HG02973 (cell line): ENCODE data around the gene PTK6.

Source experiments
- ATAC-seq: cut with Tn5 transposase; IDR thresholded peaks from one replicate; pipeline ENCODE4 v1.9.1; 2021; ENCODE audit warnings: moderate library complexity; ENCODE audit not compliant: unreplicated experiment

PTK6 gene

DNA sequence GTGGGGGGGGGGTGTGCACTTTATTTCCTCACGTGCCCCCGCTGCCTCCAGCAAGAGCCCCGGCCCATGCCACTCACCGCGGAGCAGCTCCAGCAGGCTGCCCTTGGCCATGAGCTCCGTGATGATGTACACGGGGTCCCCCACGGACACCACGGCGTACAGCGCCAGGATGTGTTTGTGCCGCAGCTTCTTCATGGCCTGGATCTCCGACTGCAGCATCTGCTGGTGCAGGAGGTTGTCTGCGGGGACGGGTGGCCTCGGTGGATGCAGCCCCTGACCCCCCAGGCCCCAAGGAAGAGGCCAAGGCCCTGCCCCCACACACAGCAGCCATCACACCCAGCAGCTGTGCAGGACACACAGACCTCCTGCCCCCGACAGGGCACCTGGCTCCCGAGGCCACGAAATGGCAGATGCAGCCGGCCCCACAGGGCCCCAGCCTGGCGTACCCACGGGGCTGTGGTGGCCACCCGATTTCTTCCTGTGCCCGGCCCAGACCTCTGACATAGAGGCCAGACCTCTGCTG, 4.7 kb downstream of the PTK6 start:
- ATAC-seq: no peak

DNA sequence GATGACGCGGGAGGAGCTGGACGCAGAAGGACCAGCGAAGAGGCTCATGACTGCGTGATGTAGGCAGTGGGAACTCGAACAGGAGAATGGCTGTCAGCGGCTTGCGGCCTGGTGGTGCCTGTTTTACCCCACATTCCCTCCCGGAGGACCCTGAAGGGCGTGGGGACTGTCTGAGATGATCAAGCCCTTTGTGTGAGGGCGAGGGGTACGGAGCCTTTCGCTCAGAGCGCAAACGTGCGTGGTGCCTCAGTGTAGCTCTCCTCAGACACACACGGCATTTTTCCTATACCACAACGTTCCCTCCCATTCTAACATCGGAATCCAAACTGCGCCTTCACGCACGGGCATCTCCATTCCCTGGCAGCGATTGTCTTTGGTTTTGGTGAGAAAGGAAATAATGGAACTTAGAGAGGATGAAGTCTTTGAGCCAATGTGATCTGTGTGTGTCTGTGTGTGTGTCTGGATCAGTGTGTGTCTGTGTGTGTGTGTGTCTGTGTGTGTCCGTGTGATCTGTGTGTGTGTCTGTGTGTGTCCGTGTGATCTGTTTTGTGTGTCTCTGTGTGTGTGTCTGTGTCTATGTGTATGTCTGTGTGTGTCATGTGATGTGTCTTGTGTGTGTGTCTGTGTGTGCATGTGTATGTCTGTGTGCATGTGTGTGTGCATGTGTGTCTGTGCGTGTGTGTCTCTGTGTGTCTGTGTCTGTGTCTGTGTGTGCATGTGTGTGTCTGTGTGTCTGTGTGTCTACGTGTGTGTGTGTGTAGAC, 5.3 kb downstream of the PTK6 start:
- ATAC-seq: no peak

DNA sequence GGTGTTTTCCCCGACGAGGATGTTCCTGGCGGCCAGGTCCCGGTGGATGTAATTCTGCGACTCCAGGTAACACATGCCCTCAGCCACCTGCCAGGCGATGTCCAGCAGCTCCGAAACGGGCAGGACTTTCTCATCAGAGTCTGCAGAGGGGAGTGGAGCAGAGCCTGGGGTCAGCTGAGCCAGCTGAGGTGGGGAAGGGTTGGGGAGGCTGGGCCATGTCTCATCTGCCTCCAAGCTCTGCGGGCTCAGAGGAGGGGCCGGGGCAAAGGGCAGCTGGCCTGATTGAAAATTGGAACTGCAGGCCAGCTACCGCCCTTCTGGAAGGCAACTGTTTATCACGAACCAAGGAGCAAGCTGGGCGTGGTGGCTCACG, 6.4 kb downstream of the PTK6 start:
- ATAC-seq: no peak

DNA sequence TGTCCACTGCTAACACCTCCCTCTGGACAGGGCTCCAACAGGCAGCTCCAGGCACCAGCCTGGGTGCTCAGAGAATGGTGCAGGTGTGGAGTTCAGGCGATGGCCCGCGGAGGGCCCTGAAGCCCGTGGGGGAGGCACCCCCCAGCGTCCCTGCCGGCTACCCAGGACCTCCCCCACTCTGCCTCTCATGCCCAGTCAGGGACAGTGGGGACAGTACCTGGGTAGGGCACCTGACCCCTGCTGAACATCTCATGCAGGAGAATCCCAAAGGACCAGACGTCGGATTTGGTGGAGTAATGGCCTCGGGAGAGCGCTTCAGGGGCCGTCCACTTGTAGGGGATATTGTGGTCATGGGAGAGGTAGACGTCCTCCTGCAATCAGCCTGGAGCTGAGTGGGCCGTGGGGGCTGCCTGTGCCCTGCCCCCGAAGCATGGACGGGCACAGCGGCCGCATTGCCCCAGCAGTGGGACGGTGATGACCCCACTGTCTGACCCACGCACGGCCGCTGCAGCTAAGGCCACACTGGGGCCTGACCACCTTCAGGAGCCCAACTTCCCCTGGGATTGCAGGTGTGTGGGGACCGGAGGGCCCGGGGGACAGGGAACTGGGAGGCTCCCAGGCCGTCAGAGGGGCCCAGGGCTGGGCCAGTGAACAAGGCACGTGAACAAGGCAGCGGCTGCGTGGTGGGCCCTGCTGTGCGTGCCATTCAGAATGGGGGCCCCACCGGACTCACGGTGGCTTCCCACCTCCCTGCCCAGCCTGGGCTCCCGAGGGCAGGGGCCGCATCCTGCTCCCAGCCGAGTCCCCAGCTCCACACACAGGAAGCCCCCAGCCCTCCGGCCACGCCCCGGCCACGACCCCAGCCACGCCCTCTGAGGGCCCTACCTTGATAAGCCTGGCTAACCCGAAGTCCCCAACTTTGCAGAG, 7.1 kb downstream of the PTK6 start:
- no peak for ATAC-seq

DNA sequence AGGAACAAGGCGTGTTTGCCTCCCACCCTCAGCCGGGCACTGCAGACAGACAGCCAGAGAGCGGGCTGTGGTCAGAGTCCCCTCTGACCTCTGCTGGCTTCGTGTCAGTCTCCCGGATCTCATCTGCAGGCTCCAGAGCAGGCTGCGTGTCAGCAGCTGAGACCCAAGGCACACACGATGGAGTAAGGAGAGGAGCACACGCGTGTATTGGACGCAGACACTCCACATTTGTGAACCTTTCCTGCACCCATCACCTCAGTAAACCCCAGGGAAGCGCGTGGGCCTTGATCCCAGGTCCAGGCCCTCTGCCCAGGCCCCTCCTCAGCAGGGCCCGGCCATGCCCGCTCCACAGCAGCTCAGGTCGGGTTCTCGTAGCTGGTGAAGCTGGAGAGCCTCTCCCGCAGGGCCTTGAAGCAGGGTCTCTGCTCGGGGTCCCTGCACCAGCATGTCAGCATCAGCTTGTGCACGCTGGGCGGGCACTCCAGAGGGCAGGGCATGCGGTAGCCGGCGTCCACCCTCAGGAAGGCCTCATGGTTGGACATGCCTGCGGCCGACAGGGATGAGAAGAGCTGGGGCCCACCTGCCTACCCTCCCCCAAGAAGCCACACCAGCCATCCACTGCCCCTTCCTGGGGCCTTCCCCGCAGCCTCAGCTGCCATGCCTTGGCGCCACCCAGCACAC, 7.9 kb downstream of the PTK6 start:
- no peak for ATAC-seq

DNA sequence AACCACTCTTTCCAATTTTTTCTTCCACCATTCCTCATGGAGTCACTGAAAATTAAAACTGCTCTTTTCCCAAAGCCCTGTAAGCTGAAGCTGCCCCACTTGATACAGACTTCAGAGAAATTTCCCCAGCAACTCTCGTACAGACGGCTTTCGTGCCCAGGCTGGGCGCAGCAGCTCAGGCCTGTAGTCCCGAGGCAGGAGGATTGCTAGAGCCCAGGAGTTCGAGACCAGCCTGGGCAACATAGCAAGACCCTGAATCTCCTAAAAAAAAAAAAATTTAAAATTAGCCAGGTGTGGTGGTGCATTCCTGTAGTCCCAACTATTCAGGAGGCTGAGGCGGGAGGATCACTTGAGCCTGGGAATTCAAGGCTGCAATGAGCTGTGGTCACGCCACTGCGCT, 10.0 kb downstream of the PTK6 start:
- ATAC-seq: no peak

DNA sequence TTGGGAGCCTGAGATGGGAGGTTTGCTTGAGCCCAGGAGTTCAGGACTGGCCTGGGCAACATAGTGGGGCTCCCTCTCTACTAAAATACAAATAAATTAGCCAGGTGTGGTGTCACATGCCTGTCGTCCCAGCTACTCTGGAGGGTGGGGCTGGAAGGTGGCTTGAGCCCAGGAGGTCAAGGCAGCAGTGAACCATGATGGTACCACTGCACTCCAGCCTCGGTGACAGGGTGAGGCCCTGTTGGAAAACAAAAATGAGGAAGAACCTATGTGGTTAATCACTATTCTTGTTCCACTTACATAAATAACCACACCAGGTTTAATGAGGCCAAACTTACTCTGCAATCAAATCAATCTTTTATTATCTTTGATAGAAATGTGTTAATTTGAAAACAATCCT, 11.2 kb downstream of the PTK6 start:
- no peak for ATAC-seq

DNA sequence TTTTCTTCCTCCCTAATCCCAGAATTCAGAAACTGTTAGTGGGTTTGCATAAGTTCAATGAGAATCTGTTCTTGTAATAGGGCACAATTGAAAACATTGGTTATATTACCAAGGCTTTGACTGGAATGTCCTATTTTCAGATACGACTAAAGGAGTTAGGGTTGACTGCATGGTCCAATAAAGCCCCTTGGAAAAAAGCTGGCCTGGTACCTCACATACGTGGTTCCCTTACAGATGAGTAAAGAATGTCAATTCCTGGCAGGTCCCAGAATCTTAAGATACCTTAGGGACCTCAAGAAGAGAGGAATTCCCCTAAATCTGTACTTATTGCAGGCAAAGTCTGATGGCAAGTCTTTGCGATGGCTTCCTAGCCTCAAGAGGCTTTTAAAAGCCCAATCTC, 12.0 kb downstream of the PTK6 start:
- no peak for ATAC-seq

DNA sequence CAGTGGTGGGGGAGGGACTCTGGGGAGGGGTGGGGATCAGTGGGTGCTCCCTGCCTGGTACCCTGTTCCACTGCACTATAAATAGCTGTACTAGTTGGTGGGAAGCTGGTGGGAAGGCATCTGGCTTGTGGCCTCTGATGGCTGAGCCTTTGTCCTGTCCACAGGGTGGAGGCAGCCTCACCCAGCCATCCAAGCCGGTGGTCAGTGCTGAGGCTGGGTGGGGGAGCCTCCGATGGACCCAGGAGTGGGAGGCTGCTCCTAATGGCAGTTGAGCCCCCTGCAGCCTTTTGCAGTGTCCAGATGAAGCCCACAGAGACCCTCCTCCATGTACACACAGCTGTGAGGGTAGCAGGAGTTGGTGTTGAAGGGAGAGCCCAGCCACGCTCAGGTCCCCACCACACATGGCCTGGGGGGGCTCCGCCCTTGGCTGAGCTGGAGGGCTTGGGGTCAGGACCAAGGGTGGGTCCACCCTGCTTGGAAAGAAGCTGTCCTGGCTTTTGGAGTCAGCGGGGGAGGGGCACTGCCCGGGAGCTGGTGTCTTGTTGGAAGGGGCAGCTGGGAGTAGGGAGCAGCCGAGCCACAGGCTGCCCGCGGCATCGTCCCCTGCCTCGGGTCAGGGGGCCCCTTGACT, 14.1 kb downstream of the PTK6 start:
- ATAC-seq: no peak

DNA sequence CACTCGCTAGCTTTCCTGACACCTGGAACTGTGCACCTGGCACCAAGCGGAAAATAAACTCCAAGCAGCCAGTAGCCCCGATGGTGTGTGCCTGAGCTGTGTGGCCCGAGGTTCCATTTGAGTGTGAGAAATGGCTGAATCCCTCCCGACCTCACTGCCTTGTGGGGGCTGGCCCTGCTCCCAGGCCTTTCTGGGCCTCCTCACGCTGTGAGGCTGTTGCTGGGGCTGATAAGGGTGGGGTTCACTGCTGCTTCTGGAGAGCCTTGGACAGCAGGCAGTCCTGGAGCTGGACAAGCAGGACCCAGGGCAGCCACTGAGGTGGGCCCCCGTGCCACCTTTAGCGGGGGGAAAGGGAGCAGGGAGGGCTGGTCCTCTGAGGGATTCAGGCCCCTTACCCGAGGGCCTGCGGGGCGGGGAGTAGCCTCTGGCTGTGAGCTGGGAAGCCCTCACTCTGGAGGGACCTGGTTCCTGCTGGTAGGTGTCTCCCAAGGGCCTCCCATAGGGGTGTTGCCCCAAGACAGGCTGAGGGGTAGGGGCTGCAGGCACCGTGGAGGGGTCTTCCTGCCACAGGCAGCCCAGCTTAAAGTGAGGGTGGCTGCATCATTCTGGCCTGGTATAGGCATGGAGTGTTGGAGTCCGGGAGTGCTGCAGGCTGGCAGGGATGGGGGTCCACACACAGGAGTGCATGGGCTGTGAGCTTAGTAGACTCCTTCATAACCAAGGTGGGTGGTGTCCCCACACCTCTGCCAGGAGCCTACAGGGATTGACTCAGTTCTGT, 14.9 kb downstream of the PTK6 start:
- ATAC-seq: no peak

DNA sequence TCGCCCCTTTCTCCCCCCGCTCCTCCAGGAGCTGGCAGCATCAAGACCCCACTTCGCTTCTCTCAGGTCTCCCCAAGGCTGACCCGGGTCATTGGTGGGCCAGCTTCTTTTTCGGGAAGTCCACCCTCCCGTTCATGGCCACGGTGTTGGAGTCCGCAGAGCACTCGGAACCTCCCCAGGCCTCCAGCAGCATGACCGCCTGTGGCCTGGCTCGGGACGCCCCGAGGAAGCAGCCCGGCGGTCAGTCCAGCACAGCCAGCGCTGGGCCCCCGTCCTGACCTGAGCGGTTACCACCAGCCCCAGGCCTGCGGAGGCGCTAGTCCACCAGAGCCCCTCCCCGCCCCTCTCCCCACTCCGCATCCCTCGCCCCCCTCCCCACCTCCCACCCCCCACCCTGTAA, 15.6 kb downstream of the PTK6 start:
- ATAC-seq: no peak

DNA sequence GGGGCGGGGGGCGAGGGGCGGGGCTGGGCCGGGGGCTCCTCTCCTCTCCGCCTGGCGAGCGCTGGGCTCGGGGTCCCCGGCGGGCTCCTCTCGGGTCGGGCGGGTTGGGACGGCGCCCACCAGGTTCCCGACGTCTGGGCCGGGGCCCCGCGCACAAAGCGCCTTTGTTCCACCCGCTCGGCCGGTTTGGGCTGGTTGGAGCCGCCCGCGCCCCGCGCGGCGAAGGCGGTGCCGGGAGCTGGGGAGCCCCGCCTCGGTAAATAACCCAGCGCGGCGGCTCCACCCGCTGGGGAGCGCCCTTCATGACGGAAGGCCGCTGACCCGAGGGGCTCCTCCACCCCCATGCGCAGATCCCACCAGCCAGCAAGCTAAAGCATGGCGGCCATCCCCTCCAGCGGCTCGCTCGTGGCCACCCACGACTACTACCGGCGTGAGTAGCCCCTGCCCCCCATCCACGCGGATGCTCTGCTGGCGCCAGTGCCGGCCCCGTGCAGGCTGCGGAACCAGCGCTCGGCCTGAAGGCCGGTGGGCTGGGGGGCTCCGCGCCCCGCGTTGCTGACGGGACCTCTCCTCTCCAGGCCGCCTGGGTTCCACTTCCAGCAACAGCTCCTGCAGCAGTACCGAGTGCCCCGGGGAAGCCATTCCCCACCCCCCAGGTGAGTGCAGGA, 16.1 kb downstream of the PTK6 start:
- ATAC-seq: peak; percentile 44

DNA sequence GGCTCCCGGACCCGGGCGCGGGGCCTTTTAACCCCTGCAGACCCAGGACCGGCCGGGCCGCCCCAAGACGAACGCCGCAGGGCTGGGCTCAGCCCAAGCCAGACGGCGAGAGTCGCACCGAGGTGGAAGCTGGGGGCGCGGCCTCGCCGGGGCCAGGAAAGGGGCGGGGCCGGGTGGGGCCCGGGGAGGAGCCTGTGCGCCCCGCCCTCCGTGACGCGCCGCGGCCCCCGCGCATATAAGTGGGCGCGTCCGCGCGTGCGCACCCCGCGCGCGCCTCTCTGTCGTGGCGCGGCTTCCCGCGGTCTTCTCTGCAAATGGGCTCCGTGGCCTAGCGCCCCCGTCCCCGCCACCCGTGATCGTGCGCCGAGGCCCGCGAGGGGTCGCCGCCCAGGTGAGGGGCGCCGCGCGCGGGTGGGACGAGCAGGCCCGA, 16.7 kb downstream of the PTK6 start, which contains the start of gene PPDPF:
Gene PPDPF (plus strand): TSS at position 262 of the 430 bp plus-strand sequence. CDS start 544 bp downstream, outside the sequence.
- ATAC-seq: peak; percentile 58

DNA sequence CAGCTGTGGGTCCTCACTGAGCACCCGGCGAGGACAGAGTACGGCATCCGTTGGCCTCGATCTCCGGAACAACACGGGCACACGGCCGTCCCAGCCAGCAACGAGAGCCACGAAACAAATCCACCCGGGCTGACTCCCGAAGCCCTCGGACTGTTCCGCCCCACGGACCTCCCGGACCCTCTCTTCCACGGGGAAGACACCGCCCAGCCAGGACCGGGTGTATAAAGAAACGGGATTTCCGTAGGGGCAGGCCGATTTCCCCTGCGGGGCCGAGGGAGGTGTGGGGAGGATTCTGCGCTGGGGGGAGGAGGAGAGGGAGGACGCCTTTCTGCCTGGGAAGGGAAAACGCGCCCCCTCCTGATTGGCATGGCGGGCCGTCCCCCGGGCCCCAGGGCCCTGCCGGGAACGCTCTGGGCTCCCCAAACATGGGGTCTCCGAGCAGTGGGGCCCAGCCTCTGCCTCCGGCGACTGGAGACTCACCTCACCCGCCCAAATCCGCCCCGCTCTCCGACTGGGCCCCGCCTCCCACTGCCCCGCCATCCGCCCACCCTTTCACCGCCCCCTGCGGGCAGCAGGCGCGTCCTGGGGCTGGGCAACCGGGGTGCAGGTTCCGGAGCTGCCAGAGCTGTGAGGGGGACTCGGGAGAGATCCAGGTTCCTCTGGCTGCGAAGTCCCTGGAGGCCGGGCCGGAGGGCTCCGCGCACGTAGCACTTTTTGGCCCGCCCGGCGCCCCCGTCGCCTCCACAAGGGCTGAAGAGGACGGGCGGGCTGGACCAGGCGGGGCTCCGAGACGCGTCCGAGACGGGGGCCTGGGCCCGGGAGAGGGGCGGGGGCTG, 17.3 kb downstream of the PTK6 start:
- peak; percentile 11 for ATAC-seq

DNA sequence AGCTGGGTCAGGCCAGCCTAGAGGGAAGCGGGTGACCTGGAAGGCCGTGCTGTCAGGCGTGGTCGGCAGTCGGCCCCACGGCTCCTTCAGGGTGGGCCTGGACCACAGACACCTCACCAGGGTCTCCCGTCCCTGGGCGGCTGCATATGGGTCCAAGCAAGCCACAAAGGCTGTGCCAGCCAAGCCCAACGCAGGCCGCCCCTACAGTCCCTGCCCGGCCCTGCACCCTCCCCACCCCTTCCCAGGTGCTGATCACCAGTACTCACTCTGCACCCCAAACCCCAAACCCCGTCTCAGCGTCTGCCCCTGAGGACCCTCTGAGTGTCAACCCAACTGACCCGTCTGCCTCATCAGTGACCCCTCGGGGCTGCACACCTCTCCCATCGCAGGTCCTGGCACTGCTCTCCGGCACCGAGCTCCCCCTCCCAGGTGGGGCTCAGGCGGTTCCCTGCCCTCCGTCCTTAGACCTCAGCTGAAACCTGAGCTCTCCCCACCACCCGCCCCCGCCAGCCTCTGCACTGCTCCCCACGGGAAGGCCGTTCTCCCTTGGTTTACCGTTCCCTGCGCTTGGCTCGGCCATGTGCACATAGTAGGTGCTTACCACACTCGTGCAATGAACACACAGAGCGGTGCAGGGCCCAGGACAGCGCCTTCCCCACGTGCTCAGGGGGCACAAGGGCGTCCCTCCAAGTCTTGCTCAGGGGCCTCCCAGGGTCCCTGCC, 18.1 kb downstream of the PTK6 start:
- ATAC-seq: no peak

DNA sequence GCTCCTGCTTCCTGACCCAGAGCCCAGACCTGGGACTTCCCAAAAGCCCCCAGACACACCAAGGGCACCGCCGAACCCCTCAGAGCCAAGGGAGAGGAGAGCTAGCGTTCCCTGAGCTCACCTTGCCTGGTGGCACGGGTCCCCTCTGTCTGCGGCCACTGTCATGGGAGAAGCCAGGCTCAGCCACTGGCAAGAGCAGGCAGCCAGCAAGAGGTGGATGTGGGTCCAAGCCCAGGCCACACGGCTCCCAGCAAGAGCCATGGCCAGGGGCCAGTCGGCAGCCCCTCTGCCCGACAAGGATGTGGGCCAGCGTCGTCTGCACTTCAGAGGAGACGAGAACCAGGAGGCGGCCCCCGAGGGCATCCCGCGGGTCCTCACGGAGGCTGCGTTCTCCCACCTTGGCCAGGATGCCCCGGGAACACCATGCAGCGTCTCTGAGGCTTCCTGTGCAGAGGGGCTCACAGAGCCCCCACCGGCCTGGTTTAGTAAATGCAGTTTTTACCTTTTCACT, 18.8 kb downstream of the PTK6 start:
- ATAC-seq: no peak

DNA sequence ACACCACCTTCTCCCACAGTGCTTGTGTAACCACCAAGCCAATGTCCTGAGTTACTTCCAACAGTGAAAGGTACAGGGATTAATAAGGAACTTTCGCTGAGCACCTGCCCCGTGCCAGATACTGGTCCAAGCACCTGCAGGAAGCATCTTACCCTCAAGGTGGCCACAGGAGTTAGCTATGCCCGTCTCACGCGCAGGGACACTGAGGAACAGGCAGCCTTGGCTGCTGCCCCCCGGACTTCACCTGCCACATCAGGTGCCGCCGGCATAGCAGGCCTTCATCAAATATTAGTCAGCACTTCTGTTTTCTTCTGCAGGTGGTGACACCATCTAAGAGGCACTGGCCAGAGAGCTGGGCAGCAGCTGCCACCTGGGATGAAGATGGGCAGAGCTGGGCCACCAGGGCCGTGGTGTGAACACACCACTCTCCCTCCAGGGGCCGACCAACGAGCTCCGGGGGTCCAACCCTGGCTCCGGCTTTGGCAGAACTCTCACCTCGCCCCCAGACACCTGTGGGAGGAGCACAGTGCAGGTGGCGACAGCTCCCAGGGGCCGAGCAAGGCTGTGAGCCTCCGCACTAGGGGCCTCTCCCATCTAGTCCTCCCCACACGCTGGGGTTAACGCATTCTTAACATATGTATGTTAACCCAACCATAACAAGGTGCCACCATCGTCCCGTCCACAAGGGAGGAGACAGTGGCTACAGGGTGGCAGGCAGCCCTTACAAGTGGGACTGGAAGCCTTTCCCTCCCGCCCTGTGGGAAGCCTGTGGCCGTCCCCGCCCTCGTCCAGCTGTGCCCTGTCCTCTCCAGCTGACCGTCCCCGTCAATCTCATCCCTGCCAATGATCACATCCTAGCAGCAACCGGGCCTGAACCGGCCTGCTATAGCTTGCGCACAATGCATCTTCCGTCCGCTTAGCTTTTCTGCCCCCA, 19.5 kb downstream of the PTK6 start:
- no peak for ATAC-seq
